H1 (cell line): ENCODE results near the gene DRGX. TPM values are rescaled to one million over a fixed set of nuclear protein-coding genes. Genes with fewer than 3 reads are reported as not detected.

ENCODE experiments used
- CTCF ChIA-PET: fragments of 300-600 bp; sonication (Branson Sonifier 250); formaldehyde crosslinking; loops from one replicate; lab custom pipeline; 2021; ENCODE audit not compliant: partially characterized antibody; lab: Charles Lee
- POLR2A ChIA-PET: fragments of 300-600 bp; sonication (Branson Sonifier 250); formaldehyde crosslinking; loops from one replicate; lab custom pipeline; 2021; ENCODE audit warnings: inconsistent platforms; ENCODE audit not compliant: partially characterized antibody; lab: Charles Lee
- DNase-seq, 2 experiments: peaks; one replicate each; pipeline versions ENCODE4 v3.0.0 to v3.0.0-alpha.2; 2010 to 2022; ENCODE audit warnings: low spot score in 2 of 2, low read depth in 1 of 2, mixed read lengths in 1 of 2
- FAIRE-seq: peaks from 2 replicates; lab custom pipeline; 2011; peaks lifted over from hg19 to GRCh38; lab: Jason Lieb, UNC
- H2AFZ ChIP-seq: 2 replicates; pipeline ENCODE4 v1.8.1; 2012; ENCODE audit warnings: low read length, inconsistent platforms
- H2AK5ac ChIP-seq: 2 replicates; pipeline ENCODE4 v1.6.1; 2013; ENCODE audit warnings: low read depth, low read length
- H2BK120ac ChIP-seq: replicated peaks from 2 replicates; pipeline ENCODE3; 2013; ENCODE audit warnings: low read depth, low read length, inconsistent platforms
- H2BK12ac ChIP-seq: 2 replicates; pipeline ENCODE4 v1.6.1; 2013; ENCODE audit warnings: low read depth, low read length
- H2BK15ac ChIP-seq: 2 replicates; pipeline ENCODE4 v1.6.1; 2013; ENCODE audit warnings: low read length
- H2BK20ac ChIP-seq: 2 replicates; pipeline ENCODE4 v1.6.1; 2013; ENCODE audit warnings: low read length
- H2BK5ac ChIP-seq: 2 replicates; pipeline ENCODE4 v1.6.1; 2013; ENCODE audit warnings: low read depth, low read length
- H3K14ac ChIP-seq: 2 replicates; pipeline ENCODE4 v1.6.1; 2013; ENCODE audit warnings: inconsistent platforms; ENCODE audit not compliant: insufficient read length
- H3K18ac ChIP-seq: 2 replicates; pipeline ENCODE4 v1.6.1; 2013; ENCODE audit warnings: low read length; ENCODE audit errors: extremely low read depth
- H3K23ac ChIP-seq: 2 replicates; pipeline ENCODE4 v1.6.1; 2013; ENCODE audit warnings: inconsistent platforms; ENCODE audit not compliant: insufficient read length
- H3K23me2 ChIP-seq: 2 replicates; pipeline ENCODE4 v1.6.1; 2013; ENCODE audit warnings: low read depth, low read length
- H3K27ac ChIP-seq: 2 replicates; pipeline ENCODE4 v1.6.1; 2011; ENCODE audit warnings: low read depth, low read length, inconsistent platforms
- H3K27me3 ChIP-seq, 4 experiments: replicated peaks in 1 of 4; 1 replicate in 1 of 4; 2 replicates in 3 of 4; pipeline versions ENCODE4 v1.6.1 to v1.8.1; 2011 to 2013; ENCODE audit warnings: low read length in 3 of 4, mild to moderate bottlenecking in 3 of 4, inconsistent platforms in 2 of 4, mixed read lengths in 2 of 4, moderate library complexity in 1 of 4; ENCODE audit not compliant: control insufficient read depth in 3 of 4, insufficient read depth in 3 of 4; ENCODE audit errors: extremely low read depth in 1 of 4
- H3K36me3 ChIP-seq, 4 experiments: 2 replicates each; pipeline versions ENCODE4 v1.6.1 to v1.8.1; 2011 to 2013; ENCODE audit warnings: mild to moderate bottlenecking in 4 of 4, low read length in 3 of 4, moderate library complexity in 2 of 4, control low read depth in 1 of 4, inconsistent platforms in 1 of 4; ENCODE audit not compliant: insufficient read depth in 4 of 4, control insufficient read depth in 2 of 4
- H3K4ac ChIP-seq: replicated peaks from 2 replicates; pipeline ENCODE3; 2013; ENCODE audit warnings: low read length, low read depth, mixed read lengths, inconsistent platforms; ENCODE audit not compliant: insufficient read length
- H3K4me1 ChIP-seq, 4 experiments: replicated peaks in 1 of 4; 1 replicate in 1 of 4; 2 replicates in 3 of 4; pipeline versions ENCODE4 v1.6.1 to v1.8.1; 2011 to 2013; ENCODE audit warnings: low read length in 3 of 4, inconsistent platforms in 2 of 4, mixed read lengths in 1 of 4; ENCODE audit not compliant: insufficient read depth in 4 of 4, control insufficient read depth in 3 of 4
- H3K4me2 ChIP-seq, 2 experiments: 2 replicates each; pipeline versions ENCODE4 v1.6.1 to v1.8.1; 2011 to 2013; ENCODE audit warnings: low read depth in 2 of 2, low read length in 2 of 2, control low read depth in 1 of 2, inconsistent platforms in 1 of 2, mild to moderate bottlenecking in 1 of 2; ENCODE audit not compliant: insufficient read depth in 1 of 2
- H3K4me3 ChIP-seq, 4 experiments: fragments of 200-600, 300-600 bp in 1 of 4; sonication (generic), shearing (Covaris generic), sonication (Bioruptor Twin) in 1 of 4; 2 replicates each; pipeline versions ENCODE4 v1.5.1 to v1.8.1; 2011 to 2016; ENCODE audit warnings: low read length in 4 of 4, low read depth in 3 of 4, control low read depth in 2 of 4, inconsistent platforms in 2 of 4, mild to moderate bottlenecking in 2 of 4, mixed read lengths in 1 of 4, moderate library complexity in 1 of 4; ENCODE audit not compliant: insufficient read depth in 2 of 4; ENCODE audit errors: extremely low read depth in 1 of 4
- H3K56ac ChIP-seq: replicated peaks from 2 replicates; pipeline ENCODE3; 2013; ENCODE audit warnings: low read depth, mild to moderate bottlenecking, mixed read lengths, low read length, inconsistent platforms; ENCODE audit not compliant: insufficient read length
- H3K79me1 ChIP-seq: 2 replicates; pipeline ENCODE4 v1.6.1; 2013; ENCODE audit warnings: low read depth, low read length, control low read depth
- H3K79me2 ChIP-seq, 2 experiments: 2 replicates each; pipeline versions ENCODE4 v1.6.1 to v1.8.1; 2012 to 2013; ENCODE audit warnings: low read length in 2 of 2, mild to moderate bottlenecking in 2 of 2, inconsistent platforms in 1 of 2; ENCODE audit not compliant: insufficient read depth in 2 of 2, control insufficient read depth in 1 of 2
- H3K9ac ChIP-seq, 4 experiments: replicated peaks in 1 of 4; 1 replicate in 1 of 4; 2 replicates in 3 of 4; pipeline versions ENCODE4 v1.6.1 to v1.8.1; 2011 to 2013; ENCODE audit warnings: low read depth in 3 of 4, low read length in 3 of 4, control low read depth in 2 of 4, mild to moderate bottlenecking in 2 of 4, moderate library complexity in 2 of 4, inconsistent platforms in 1 of 4; ENCODE audit errors: extremely low read depth in 1 of 4
- H3K9me3 ChIP-seq, 2 experiments: 2 replicates each; pipeline versions ENCODE4 v1.6.1 to v1.8.1; 2012 to 2013; ENCODE audit warnings: mild to moderate bottlenecking in 2 of 2, moderate library complexity in 2 of 2, control low read depth in 1 of 2, inconsistent platforms in 1 of 2, low read depth in 1 of 2, low read length in 1 of 2, mixed read lengths in 1 of 2; ENCODE audit not compliant: insufficient read depth in 2 of 2
- H4K20me1 ChIP-seq, 2 experiments: replicated peaks in 1 of 2; 2 replicates each; pipeline versions ENCODE3 to v1.8.1; 2011 to 2013; ENCODE audit warnings: inconsistent platforms in 2 of 2, low read length in 2 of 2, mild to moderate bottlenecking in 1 of 2; ENCODE audit not compliant: insufficient read depth in 2 of 2, control insufficient read depth in 1 of 2
- H4K5ac ChIP-seq: 2 replicates; pipeline ENCODE4 v1.6.1; 2013; ENCODE audit warnings: low read length, low read depth, mixed read lengths, inconsistent platforms; ENCODE audit not compliant: insufficient read length
- H4K8ac ChIP-seq: 2 replicates; pipeline ENCODE4 v1.8.0; 2013; ENCODE audit warnings: mild to moderate bottlenecking, moderate library complexity, low read length, inconsistent platforms; ENCODE audit not compliant: insufficient read depth; ENCODE audit errors: extremely low read depth
- H4K91ac ChIP-seq: replicated peaks from 2 replicates; pipeline ENCODE3; 2013; ENCODE audit warnings: low read length, mixed read lengths, inconsistent platforms; ENCODE audit not compliant: insufficient read length
- ASH2L ChIP-seq: fragments of 200-600, 300-600 bp; sonication (generic); IDR thresholded peaks from one replicate; pipeline ENCODE4 v1.7.1; 2017; ENCODE audit warnings: low read length
- USF2 ChIP-seq: IDR thresholded peaks from 2 replicates; pipeline ENCODE4 v1.6.1; 2011; ENCODE audit warnings: low read length, improper control_type of control experiment
- polyA plus RNA-seq, 7 experiments: library from polyadenylated mRNA; depleted of rRNA in 3 of 7; stranded (reverse) in 5 of 7; unstranded in 2 of 7; fragments of >200 nt in 5 of 7; fragments of 200-250 nt in 2 of 7; gene quantifications; 1 replicate in 5 of 7; 2 replicates in 1 of 7; 4 replicates in 1 of 7; pipeline versions ENCODE4 v1.2.1 to v1.2.3, GENCODE V29; 2011 to 2013; ENCODE audit warnings: missing spikeins in 2 of 7, mixed read lengths in 2 of 7
- total RNA-seq: library from RNA; stranded (reverse); fragmentation: NEBNext Ultra II Directional; extraction: Animal tissue kit (Norgen Biotek cat#: 25700); gene quantifications from 2 replicates; pipeline ENCODE4 v1.2.1, GENCODE V29; 2021

Gene DRGX
- total and polyA plus RNA-seq, 2 of the 8 experiments (the other 6 are each of a cell fraction or from before 2014, with no cell fraction given) = not detected

GRCh38 chr10:49334964-49335363, 60.9 kb downstream of the DRGX start:
- CTCF ChIA-PET = no interaction called here
- H3K9ac ChIP-seq = no peak overlapping the region
- no peak overlapping the region for H2BK12ac ChIP-seq
- no peaks in the 10 kb centered on the region for H3K79me2 ChIP-seq
- FAIRE-seq (no peak), DNase-seq (no peak)
- no peak overlapping the region for H3K4ac ChIP-seq
- no peak overlapping the region for H4K5ac ChIP-seq
- H3K79me1 ChIP-seq = no peaks in the 10 kb centered on the region
- H3K36me3 ChIP-seq = no peaks in the 10 kb centered on the region
- POLR2A ChIA-PET = no interaction called here
- H2AFZ ChIP-seq = no peak overlapping the region
- no peak overlapping the region for H4K8ac ChIP-seq
- no peak overlapping the region for H4K91ac ChIP-seq
- no peak overlapping the region for H2BK20ac ChIP-seq
- no peak overlapping the region for H2BK15ac ChIP-seq
- H3K56ac ChIP-seq = no peak overlapping the region
- H2BK5ac ChIP-seq = no peak overlapping the region
- H2AK5ac ChIP-seq = no peak overlapping the region
- no peak overlapping the region for H3K23ac ChIP-seq
- no peaks in the 10 kb centered on the region; a peak in 1 of 7 replicates for H3K4me1 ChIP-seq
- no peak overlapping the region for H3K4me2 ChIP-seq
- H2BK120ac ChIP-seq = no peak overlapping the region
- H3K23me2 ChIP-seq = no peaks in the 10 kb centered on the region
- no peak overlapping the region for H3K18ac ChIP-seq
- H3K14ac ChIP-seq = no peak overlapping the region
- H3K27me3 ChIP-seq = no peaks in the 10 kb centered on the region
- H3K27ac ChIP-seq = no peak overlapping the region
- no peaks in the 10 kb centered on the region for H3K9me3 ChIP-seq
- H3K4me3 ChIP-seq = no peak overlapping the region
- H4K20me1 ChIP-seq = no peaks in the 10 kb centered on the region
- TF ChIP-seq USF2 = no peak
- TF ChIP-seq ASH2L = no peak
